K562 (cell line): Measurements from ENCODE around the gene NR3C1. TPM values are rescaled to one million over a fixed set of nuclear protein-coding genes. Genes with fewer than 3 reads are reported as not detected.

ENCODE experiments used
- ATAC-seq: fragments of 200-7000 bp; cut with Tn5 transposase; 3 replicates; pipeline ENCODE4 v1.9.1; 2020; ENCODE audit warnings: moderate library complexity
- BruUV-seq: library from RNA; stranded (reverse); fragments of 400-500 nt; replicated peaks from 2 replicates; lab custom pipeline; 2021; lab: Mats Ljungman, UMichigan
- CTCF ChIA-PET: fragments of 300-600 bp; formaldehyde crosslinking; extraction: SDS; loops from one replicate; lab custom pipeline; 2021; ENCODE audit warnings: low intra/inter-chr PET ratio; lab: Yijun Ruan, JAX
- POLR2A ChIA-PET: fragments of 300-600, 350-650 bp; sonication (Branson Sonifier 250); formaldehyde crosslinking; extraction: SDS; loops from one replicate; lab custom pipeline; 2021; ENCODE audit warnings: antibody characterized with exemption, inconsistent platforms; lab: Yijun Ruan, JAX
- DNase-seq, 4 experiments: peaks; one replicate each; pipeline versions ENCODE4 v3.0.0 to v3.0.0-alpha.2; 2011 to 2018; ENCODE audit warnings: low spot score in 3 of 4, mixed read lengths in 3 of 4; ENCODE audit errors: extremely low read depth in 1 of 4
- FAIRE-seq: peaks from 2 replicates; lab custom pipeline; 2011; peaks lifted over from hg19 to GRCh38; lab: Jason Lieb, UNC
- H2AFZ ChIP-seq: 2 replicates; pipeline ENCODE4 v1.6.0; 2011; ENCODE audit warnings: low read depth, low read length, control low read depth, inconsistent platforms
- H3K27ac ChIP-seq: fragments of 200-600 bp; 3 replicates; pipeline ENCODE4 v1.8.0; 2011; ENCODE audit warnings: low read depth, mild to moderate bottlenecking, control low read depth, inconsistent platforms, low read length, moderate library complexity, mixed read lengths; ENCODE audit errors: extremely low read depth
- H3K27me3 ChIP-seq, 2 experiments: fragments of 300-600 bp in 1 of 2; 2 replicates in 1 of 2; 3 replicates in 1 of 2; pipeline versions ENCODE4 v1.6.0 to v1.8.0; 2011; ENCODE audit warnings: inconsistent platforms in 2 of 2, low read length in 2 of 2, mild to moderate bottlenecking in 1 of 2, mixed read lengths in 1 of 2, moderate library complexity in 1 of 2; ENCODE audit not compliant: control insufficient read depth in 2 of 2, insufficient read depth in 2 of 2
- H3K36me3 ChIP-seq: fragments of 300-600 bp; 3 replicates; pipeline ENCODE4 v1.8.0; 2011; ENCODE audit warnings: mild to moderate bottlenecking, low read length, inconsistent platforms; ENCODE audit not compliant: control insufficient read depth, insufficient read depth
- H3K4me1 ChIP-seq, 2 experiments: fragments of 200-600 bp in 1 of 2; replicated peaks in 1 of 2; 2 replicates in 1 of 2; 3 replicates in 1 of 2; pipeline versions ENCODE4 v1.5.1 to v1.8.0; 2011; ENCODE audit warnings: inconsistent platforms in 2 of 2, low read length in 2 of 2, mild to moderate bottlenecking in 1 of 2, mixed read lengths in 1 of 2, moderate library complexity in 1 of 2; ENCODE audit not compliant: control insufficient read depth in 2 of 2, insufficient read depth in 2 of 2
- H3K4me2 ChIP-seq: 2 replicates; pipeline ENCODE4 v1.6.1; 2011; ENCODE audit warnings: low read length, control low read depth, inconsistent platforms, mixed read lengths; ENCODE audit not compliant: insufficient read depth
- H3K4me3 ChIP-seq: fragments of 200-600 bp; sonication (generic), shearing (Covaris generic); 2 replicates; pipeline ENCODE4 v1.5.1; 2016; ENCODE audit warnings: control low read depth, inconsistent platforms
- H3K79me2 ChIP-seq: fragments of 200-600 bp; 3 replicates; pipeline ENCODE4 v1.8.0; 2011; ENCODE audit warnings: low read length, inconsistent platforms; ENCODE audit not compliant: control insufficient read depth, insufficient read depth
- H3K9ac ChIP-seq, 2 experiments: 2 replicates each; pipeline versions ENCODE4 v1.6.0 to v1.6.1; 2011; ENCODE audit warnings: low read depth in 2 of 2, low read length in 2 of 2, control low read depth in 1 of 2, inconsistent platforms in 1 of 2, mild to moderate bottlenecking in 1 of 2, mixed read lengths in 1 of 2; ENCODE audit not compliant: insufficient read depth in 1 of 2
- H3K9me1 ChIP-seq: one replicate; pipeline ENCODE4 v1.6.0; 2011; ENCODE audit warnings: inconsistent platforms, mild to moderate bottlenecking, low read length, moderate library complexity; ENCODE audit not compliant: control insufficient read depth, insufficient read depth
- H3K9me3 ChIP-seq: replicated peaks from 2 replicates; pipeline ENCODE4 v1.5.1; 2011; ENCODE audit warnings: low read depth, low read length, inconsistent platforms; ENCODE audit not compliant: control insufficient read depth, insufficient read depth
- H4K20me1 ChIP-seq: replicated peaks from 2 replicates; pipeline ENCODE4 v1.6.1; 2011; ENCODE audit warnings: low read length, inconsistent platforms, mixed read lengths; ENCODE audit not compliant: control insufficient read depth, insufficient read depth
- BRD4 ChIP-seq: fragments of 200-600 bp; sonication (generic); IDR thresholded peaks from 2 replicates; pipeline ENCODE4 v1.6.1; 2017; ENCODE audit warnings: inconsistent platforms
- CEBPG ChIP-seq, 3 experiments: fragments of 200-800 bp in 1 of 3; sonication (Bioruptor generic) in 1 of 3; sonication (generic) in 1 of 3; formaldehyde crosslinking in 1 of 3; IDR thresholded peaks in 2 of 3; conservative IDR thresholded peaks in 1 of 3; 2 replicates each; pipeline versions ENCODE4 v1.6.1 to v1.8.0; 2016 to 2022; ENCODE audit warnings: missing compliant biosample characterization in 2 of 3, missing genetic modification characterization in 2 of 3, mild to moderate bottlenecking in 1 of 3, missing genetic modification reagents in 1 of 3
- CREB5 ChIP-seq: fragments of 250-450 bp; sonication (Bioruptor Pico); IDR thresholded peaks from 2 replicates; pipeline ENCODE4 v1.5.0; 2020; ENCODE audit warnings: mild to moderate bottlenecking
- HMGN3 ChIP-seq: IDR thresholded peaks from 2 replicates; pipeline ENCODE4 v1.6.1; 2011; ENCODE audit warnings: borderline replicate concordance, low read depth, mild to moderate bottlenecking, mixed read lengths, low read length; ENCODE audit not compliant: insufficient read length; ENCODE audit errors: extremely low read depth
- IFI16 ChIP-seq: fragments of 250-450 bp; sonication (Bioruptor Pico); IDR thresholded peaks from 2 replicates; pipeline ENCODE4 v2.1.2; 2022; ENCODE audit warnings: mild to moderate bottlenecking, inconsistent platforms
- LCOR ChIP-seq: sonication (generic); formaldehyde crosslinking; IDR thresholded peaks from 2 replicates; pipeline ENCODE4 v1.8.0; 2022; ENCODE audit warnings: mild to moderate bottlenecking, missing genetic modification reagents
- MAZ ChIP-seq, 2 experiments: fragments of 450-650 bp in 1 of 2; sonication (generic) in 1 of 2; formaldehyde crosslinking; IDR thresholded peaks in 1 of 2; conservative IDR thresholded peaks in 1 of 2; 2 replicates each; pipeline versions ENCODE4 v1.4.0 to v1.5.0; 2020; ENCODE audit warnings: mild to moderate bottlenecking in 1 of 2, missing genetic modification reagents in 1 of 2
- MTA1 ChIP-seq: fragments of 450-650 bp; IDR thresholded peaks from 2 replicates; pipeline ENCODE4 v1.6.1; 2017; ENCODE audit warnings: borderline replicate concordance
- NR3C1 ChIP-seq: sonication (generic); formaldehyde crosslinking; IDR thresholded peaks from 2 replicates; pipeline ENCODE4 v1.8.1; 2022; ENCODE audit warnings: missing genetic modification reagents
- THRA ChIP-seq: fragments of 450-650 bp; IDR thresholded peaks from 2 replicates; pipeline ENCODE4 v1.6.1; 2017; ENCODE audit warnings: mild to moderate bottlenecking, moderate library complexity
- ZFP1 ChIP-seq: fragments of 450-650 bp; formaldehyde crosslinking; IDR thresholded peaks from 2 replicates; pipeline ENCODE4 v1.4.0; 2020; ENCODE audit warnings: mild to moderate bottlenecking, mixed read lengths
- ZNF174 ChIP-seq: fragments of 250-450 bp; sonication (Bioruptor Pico); IDR thresholded peaks from 2 replicates; pipeline ENCODE4 v1.4.0; 2020; ENCODE audit warnings: mild to moderate bottlenecking
- ZNF347 ChIP-seq: fragments of 450-650 bp; formaldehyde crosslinking; IDR thresholded peaks from 2 replicates; pipeline ENCODE4 v1.4.0; 2020; ENCODE audit warnings: low read depth, mild to moderate bottlenecking, moderate library complexity
- WGBS: fragments of 100-300 bp; shearing (Covaris generic); methylation state at CpG from one replicate; pipeline ENCODE4 v1.1.6; 2016; ENCODE audit warnings: low coverage, mixed read lengths; ENCODE audit not compliant: insufficient coverage; ENCODE audit errors: missing lambda C conversion rate; 5-methylcytosine and 5-hydroxymethylcytosine counted together
- in situ Hi-C: fragments of 300-500 bp; cut with MboI; formaldehyde crosslinking; loops from 4 replicates; pipeline ENCODE4 v1.15.0; 2018; ENCODE audit warnings: inconsistent platforms, mixed read lengths
- intact Hi-C: fragments of 100-400 bp; cut with micrococcal nuclease; formaldehyde crosslinking; loops from 2 replicates; pipeline ENCODE4 v1.14.2; 2022
- polyA plus RNA-seq, 8 experiments: library from polyadenylated mRNA; depleted of rRNA in 4 of 8; stranded (reverse) in 5 of 8; unstranded in 3 of 8; fragments of >200 nt; fragmentation: Nextera tagmentation in 2 of 8; fragmentation: Illumina TruSeq in 1 of 8; extraction: Ambion mirVana in 2 of 8; extraction: Trizol in 1 of 8; gene quantifications; 2 replicates each; pipeline versions ENCODE4 v1.2.1 to v1.2.3, GENCODE V29; 2011 to 2014; ENCODE audit warnings: inconsistent platforms in 1 of 8, missing spikeins in 1 of 8
- total RNA-seq, 7 experiments: library from RNA; depleted of rRNA in 6 of 7; stranded (reverse); fragments of >200 nt in 6 of 7; fragmentation: Illumina TruSeq in 2 of 7; extraction: Trizol in 2 of 7; gene quantifications; 2 replicates each; pipeline versions ENCODE4 v1.2.1 to v1.2.3, GENCODE V29; 2011 to 2021; ENCODE audit warnings: low replicate concordance in 1 of 7

Gene NR3C1
- total and polyA plus RNA-seq, 9 of the 15 experiments (the other 6 are each of a cell fraction or from before 2014, with no cell fraction given): 8.2 to 36.0 (median 15.0) TPM

DNA sequence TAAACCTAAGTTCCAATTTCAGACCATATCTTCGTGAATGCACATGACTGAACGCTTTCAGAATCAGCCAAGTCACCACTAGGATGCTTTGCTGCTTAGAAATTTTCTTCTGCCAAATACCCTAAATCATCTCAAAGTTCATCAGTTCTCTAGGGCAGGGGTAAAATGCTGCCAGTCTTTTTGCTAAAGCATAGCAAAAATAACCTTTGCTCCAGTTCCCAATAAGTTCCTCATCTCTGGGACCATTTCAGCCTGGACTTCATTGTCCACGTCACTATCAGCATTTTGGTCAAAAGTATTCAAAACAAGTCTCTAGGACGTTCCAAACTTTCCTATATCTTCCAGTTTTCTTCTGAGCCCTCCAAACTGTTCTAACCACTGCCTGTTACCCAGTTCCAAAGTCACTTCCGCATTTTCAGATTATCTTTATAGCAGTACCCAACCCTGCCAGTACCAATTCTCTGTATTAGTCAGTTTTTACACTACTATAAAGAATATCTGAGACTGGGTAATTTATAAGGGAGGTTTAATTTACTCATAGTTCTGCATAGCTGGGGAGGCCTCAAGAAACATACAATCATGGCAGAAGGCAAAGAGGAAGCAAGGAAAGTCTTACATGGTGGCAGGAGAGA is 74.8 kb downstream of the NR3C1 start:
- TF ChIP-seq BRD4: no peak
- TF ChIP-seq MAZ (CRISPR knock-in tag; conservative IDR thresholded peaks at IDR 0.05 in 1 of 2, IDR thresholded peaks at IDR 0.05 in 1 of 2): no peak
- no peak for TF ChIP-seq MTA1
- no peak for TF ChIP-seq CREB5 (CRISPR knock-in tag)
- no peak for TF ChIP-seq HMGN3
- TF ChIP-seq ZFP1 (CRISPR knock-in tag): no peak
- no peak for TF ChIP-seq IFI16 (CRISPR knock-in tag)
- TF ChIP-seq ZNF347: no peak
- no peak for TF ChIP-seq NR3C1
- no peak for TF ChIP-seq THRA
- no peak for TF ChIP-seq CEBPG (CRISPR knock-in tag; IDR thresholded peaks at IDR 0.05)
- TF ChIP-seq CEBPG (tag; conservative IDR thresholded peaks at IDR 0.05 in 1 of 2, IDR thresholded peaks at IDR 0.05 in 1 of 2): no peak
- no peak for TF ChIP-seq LCOR
- TF ChIP-seq ZNF174 (CRISPR knock-in tag): no peak
- FAIRE-seq (no peak), ATAC-seq (no peak), DNase-seq (no peak)
- no peak overlapping the region for H3K27ac ChIP-seq
- 84% methylated on average over 5 of the region's 5 CpGs for WGBS
- H2AFZ ChIP-seq: no peak overlapping the region
- peaks cover 42% of the 10 kb centered on the region for H3K79me2 ChIP-seq
- BruUV-seq: no TSS peak
- no peaks in the 10 kb centered on the region for H3K4me1 ChIP-seq
- intact Hi-C loops (no loop called here), in situ Hi-C loops (no loop called here)
- no peaks in the 10 kb centered on the region for H3K27me3 ChIP-seq
- H3K9me1 ChIP-seq: no peaks in the 10 kb centered on the region
- ChIA-PET POLR2A (no interaction called here), CTCF (no interaction called here)
- H3K4me3 ChIP-seq: no peak overlapping the region
- H3K36me3 ChIP-seq: no peaks in the 10 kb centered on the region
- H3K9me3 ChIP-seq: peaks cover 13% of the 10 kb centered on the region
- no peaks in the 10 kb centered on the region for H4K20me1 ChIP-seq
- H3K9ac ChIP-seq: no peak overlapping the region
- H3K4me2 ChIP-seq: no peak overlapping the region
